ENCODE measurements around the gene NAT8L.
A peak's percentile ranks its signal among the peaks of the same experiment; 100 is the strongest.
"Not testable (repeated sequence)": the region's sequence is repeated elsewhere in the genome, so short reads cannot be mapped to it uniquely, and the experiment has no call there.

The NAT8L gene

GRCh38 chr4:2059046-2059725 is at the start of gene NAT8L:
TSS of gene NAT8L (plus strand) at chr4:2059327. CDS start at chr4:2059512, 185 bp downstream.
- DNase-seq = no peak

- DNase-seq = peak in 1 of 4 experiments; percentile 45
Measured at GRCh38 chr4:2009651-2010233, 49.4 kb upstream of the NAT8L start.

GRCh38 chr4:2011583-2011982 is 47.5 kb upstream of the NAT8L start:
- no peak for DNase-seq

GRCh38 chr4:2015008-2015407 is 44.1 kb upstream of the NAT8L start:
- DNase-seq = no peak

- not testable (repeated sequence) for DNase-seq
Measured at GRCh38 chr4:2021358-2022018, 37.6 kb upstream of the NAT8L start.

- no peak for DNase-seq
Measured at GRCh38 chr4:2024683-2025082, 34.4 kb upstream of the NAT8L start.

GRCh38 chr4:2025817-2026216 is 33.3 kb upstream of the NAT8L start:
- no peak for DNase-seq

GRCh38 chr4:2027120-2027519 is 32.0 kb upstream of the NAT8L start:
- not testable (repeated sequence) for DNase-seq

GRCh38 chr4:2031161-2031560 is 28.0 kb upstream of the NAT8L start:
- DNase-seq = not testable (repeated sequence)

GRCh38 chr4:2036327-2036726 is 22.8 kb upstream of the NAT8L start:
- DNase-seq = no peak

- no peak for DNase-seq
Measured at GRCh38 chr4:2036866-2037265, 22.3 kb upstream of the NAT8L start.

GRCh38 chr4:2040391-2041238 is 18.5 kb upstream of the NAT8L start:
- no peak for DNase-seq

GRCh38 chr4:2041239-2042130 is 17.6 kb upstream of the NAT8L start:
- DNase-seq = peak; percentile 53 to 69 (median 58)

- DNase-seq = peak in 1 of 4 experiments; percentile 34
Measured at GRCh38 chr4:2042204-2042946, 16.8 kb upstream of the NAT8L start.

GRCh38 chr4:2042947-2043395 is 16.2 kb upstream of the NAT8L start:
- no peak for DNase-seq

GRCh38 chr4:2043396-2044118 is 15.6 kb upstream of the NAT8L start:
- DNase-seq = no peak

GRCh38 chr4:2044119-2044485 is 15.0 kb upstream of the NAT8L start:
- no peak for DNase-seq

GRCh38 chr4:2044542-2045517 is 14.3 kb upstream of the NAT8L start:
- no peak for DNase-seq

- no peak for DNase-seq
Measured at GRCh38 chr4:2045518-2045951, 13.6 kb upstream of the NAT8L start.
